Measurements from ENCODE around the gene PIGR.

The PIGR gene

DNA sequence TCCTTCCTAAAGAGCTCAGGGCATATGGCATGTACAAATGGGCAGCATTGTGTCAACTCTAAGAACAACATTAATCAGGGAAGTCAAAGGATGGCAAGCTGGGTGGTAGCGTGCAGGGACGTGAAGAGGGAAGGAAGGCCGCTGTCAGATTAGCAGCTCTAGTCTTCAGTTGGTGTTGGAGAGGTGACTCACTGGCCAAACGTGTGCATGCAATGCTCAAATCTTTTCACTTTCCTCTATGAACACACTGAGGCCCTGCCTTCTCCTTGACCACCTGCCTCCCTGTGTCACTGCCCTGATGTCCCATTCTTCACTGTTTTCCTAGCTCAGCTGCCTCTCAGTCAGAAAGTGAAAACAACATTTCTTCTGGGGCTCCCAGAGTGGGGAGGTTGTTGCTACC lies 5.9 kb upstream of the PIGR start:
- Histone ChIP-seq H3K79me2 (ENCODE audit: control insufficient read depth, insufficient read depth, low read length) (no peaks in the 10 kb centered on the region), H3K27ac (ENCODE audit: low read depth, low read length) (no peak overlapping the region), H3K4ac (ENCODE audit: low read depth, low read length) (no peak overlapping the region), H3K18ac (ENCODE audit: low read length) (no peak overlapping the region), H3K56ac (ENCODE audit: low read length) (no peak overlapping the region), H3K4me1 (ENCODE audit: control insufficient read depth, low read depth, low read length) (no peaks in the 10 kb centered on the region), H3K23ac (ENCODE audit: low read length) (no peak overlapping the region), H2AK5ac (ENCODE audit: low read length) (no peak overlapping the region), H2BK15ac (replicated peaks; ENCODE audit: low read depth) (no peak overlapping the region), H3K4me3 (ENCODE audit: low read length) (no peak overlapping the region), H3K27me3 (ENCODE audit: insufficient read depth, low read length, poor library complexity) (no peaks in the 10 kb centered on the region), H3K36me3 (ENCODE audit: control insufficient read depth, insufficient read depth, low read length) (no peaks in the 10 kb centered on the region), H3K4me2 (ENCODE audit: low read length) (no peak overlapping the region), H2BK5ac (ENCODE audit: low read length) (no peak overlapping the region), H3K79me1 (ENCODE audit: low read length) (no peaks in the 10 kb centered on the region), H4K5ac (ENCODE audit: low read length) (no peak overlapping the region), H3K9ac (ENCODE audit: low read length) (no peak overlapping the region), H4K8ac (ENCODE audit: low read depth, low read length) (no peak overlapping the region), H2BK120ac (ENCODE audit: low read depth, low read length) (no peak overlapping the region)
- WGBS (ENCODE audit: extremely low coverage, insufficient coverage, low lambda C conversion rate) = no CpG with 5 or more reads among the region's 4 CpGs
- no peak for DNase-seq

DNA sequence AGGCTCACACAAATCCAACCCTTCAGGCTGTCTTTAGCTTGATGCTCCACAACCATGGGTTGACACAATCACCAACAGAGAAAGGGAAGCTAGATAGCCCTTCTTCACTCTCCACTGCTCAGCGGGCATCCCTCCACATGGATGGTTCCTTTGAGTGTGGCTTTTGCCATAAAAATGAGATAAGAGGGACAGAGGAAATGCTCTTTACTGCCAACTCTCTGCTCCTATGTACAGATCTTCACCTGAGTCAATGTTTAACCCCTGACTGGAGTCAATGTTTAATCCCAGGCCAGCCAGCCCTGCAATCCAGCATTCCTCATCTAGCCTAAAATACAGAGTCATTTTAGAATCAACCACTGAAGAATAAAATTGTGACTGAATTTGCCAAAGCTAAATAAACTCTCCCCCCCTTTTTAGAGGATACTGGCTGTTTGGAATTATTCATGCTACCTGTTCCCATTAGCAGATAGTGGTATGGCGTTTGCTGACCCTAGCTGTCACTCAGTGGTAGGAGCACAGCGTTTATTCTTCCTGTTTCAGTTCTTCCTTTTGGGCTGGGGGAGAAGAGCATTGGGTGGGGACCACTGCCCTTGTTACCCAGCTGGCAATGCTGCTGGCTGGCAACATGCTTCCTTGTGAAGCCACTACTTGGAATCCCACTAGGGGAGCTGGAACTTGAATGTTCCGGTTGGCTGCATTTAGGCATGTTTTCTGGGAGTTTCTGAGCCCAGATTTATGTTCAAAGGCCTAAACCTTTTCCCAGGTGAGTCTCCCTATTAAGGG lies 5.2 kb upstream of the PIGR start:
- H3K4me2 ChIP-seq (ENCODE audit: low read length) = no peak overlapping the region
- H3K27ac ChIP-seq (ENCODE audit: low read depth, low read length) = no peak overlapping the region
- no peaks in the 10 kb centered on the region for H3K4me1 ChIP-seq (ENCODE audit: control insufficient read depth, low read depth, low read length)
- H3K4ac ChIP-seq (ENCODE audit: low read depth, low read length) = no peak overlapping the region
- H2BK120ac ChIP-seq (ENCODE audit: low read depth, low read length) = no peak overlapping the region
- no CpG with 5 or more reads among the region's 4 CpGs for WGBS (ENCODE audit: extremely low coverage, insufficient coverage, low lambda C conversion rate)
- H2AK5ac ChIP-seq (ENCODE audit: low read length) = no peak overlapping the region
- no peak for DNase-seq
- no peak overlapping the region for H2BK15ac ChIP-seq (replicated peaks; ENCODE audit: low read depth)
- no peaks in the 10 kb centered on the region for H3K79me2 ChIP-seq (ENCODE audit: control insufficient read depth, insufficient read depth, low read length)
- H3K56ac ChIP-seq (ENCODE audit: low read length) = no peak overlapping the region
- no peak overlapping the region for H2BK5ac ChIP-seq (ENCODE audit: low read length)
- no peaks in the 10 kb centered on the region for H3K36me3 ChIP-seq (ENCODE audit: control insufficient read depth, insufficient read depth, low read length)
- H4K5ac ChIP-seq (ENCODE audit: low read length) = no peak overlapping the region
- no peaks in the 10 kb centered on the region for H3K27me3 ChIP-seq (ENCODE audit: insufficient read depth, low read length, poor library complexity)
- no peak overlapping the region for H3K9ac ChIP-seq (ENCODE audit: low read length)
- no peak overlapping the region for H3K4me3 ChIP-seq (ENCODE audit: low read length)
- H3K79me1 ChIP-seq (ENCODE audit: low read length) = no peaks in the 10 kb centered on the region
- no peak overlapping the region for H3K18ac ChIP-seq (ENCODE audit: low read length)
- no peak overlapping the region for H3K23ac ChIP-seq (ENCODE audit: low read length)
- no peak overlapping the region for H4K8ac ChIP-seq (ENCODE audit: low read depth, low read length)

GRCh38 chr1:206949641-206950040 lies 3.4 kb upstream of the PIGR start:
- Histone ChIP-seq H3K27ac (ENCODE audit: low read depth, low read length) (no peak overlapping the region), H2BK15ac (replicated peaks; ENCODE audit: low read depth) (no peak overlapping the region), H3K4ac (ENCODE audit: low read depth, low read length) (no peak overlapping the region), H3K27me3 (ENCODE audit: insufficient read depth, low read length, poor library complexity) (no peaks in the 10 kb centered on the region), H3K79me2 (ENCODE audit: control insufficient read depth, insufficient read depth, low read length) (no peaks in the 10 kb centered on the region), H3K4me1 (ENCODE audit: control insufficient read depth, low read depth, low read length) (no peaks in the 10 kb centered on the region), H3K4me2 (ENCODE audit: low read length) (no peak overlapping the region), H3K18ac (ENCODE audit: low read length) (no peak overlapping the region), H3K9ac (ENCODE audit: low read length) (no peak overlapping the region), H3K23ac (ENCODE audit: low read length) (no peak overlapping the region), H3K4me3 (ENCODE audit: low read length) (no peak overlapping the region), H4K8ac (ENCODE audit: low read depth, low read length) (no peak overlapping the region), H2BK120ac (ENCODE audit: low read depth, low read length) (no peak overlapping the region), H2BK5ac (ENCODE audit: low read length) (no peak overlapping the region), H4K5ac (ENCODE audit: low read length) (no peak overlapping the region), H3K36me3 (ENCODE audit: control insufficient read depth, insufficient read depth, low read length) (no peaks in the 10 kb centered on the region), H2AK5ac (ENCODE audit: low read length) (no peak overlapping the region), H3K79me1 (ENCODE audit: low read length) (no peaks in the 10 kb centered on the region), H3K56ac (ENCODE audit: low read length) (no peak overlapping the region)
- DNase-seq = no peak
- WGBS (ENCODE audit: extremely low coverage, insufficient coverage, low lambda C conversion rate) = no CpG with 5 or more reads among the region's 5 CpGs

GRCh38 chr1:206949208-206949607 lies 2.9 kb upstream of the PIGR start:
- no peak overlapping the region for H2BK15ac ChIP-seq (replicated peaks; ENCODE audit: low read depth)
- no peak overlapping the region for H2BK5ac ChIP-seq (ENCODE audit: low read length)
- H4K8ac ChIP-seq (ENCODE audit: low read depth, low read length) = no peak overlapping the region
- H3K27ac ChIP-seq (ENCODE audit: low read depth, low read length) = no peak overlapping the region
- no CpG with 5 or more reads among the region's 4 CpGs for WGBS (ENCODE audit: extremely low coverage, insufficient coverage, low lambda C conversion rate)
- no peaks in the 10 kb centered on the region for H3K79me2 ChIP-seq (ENCODE audit: control insufficient read depth, insufficient read depth, low read length)
- H3K23ac ChIP-seq (ENCODE audit: low read length) = no peak overlapping the region
- no peak overlapping the region for H2BK120ac ChIP-seq (ENCODE audit: low read depth, low read length)
- H3K9ac ChIP-seq (ENCODE audit: low read length) = no peak overlapping the region
- no peak for DNase-seq
- H3K56ac ChIP-seq (ENCODE audit: low read length) = no peak overlapping the region
- no peak overlapping the region for H3K4ac ChIP-seq (ENCODE audit: low read depth, low read length)
- no peak overlapping the region for H3K4me2 ChIP-seq (ENCODE audit: low read length)
- H3K18ac ChIP-seq (ENCODE audit: low read length) = no peak overlapping the region
- no peak overlapping the region for H4K5ac ChIP-seq (ENCODE audit: low read length)
- H2AK5ac ChIP-seq (ENCODE audit: low read length) = no peak overlapping the region
- H3K36me3 ChIP-seq (ENCODE audit: control insufficient read depth, insufficient read depth, low read length) = no peaks in the 10 kb centered on the region
- H3K4me1 ChIP-seq (ENCODE audit: control insufficient read depth, low read depth, low read length) = no peaks in the 10 kb centered on the region
- no peaks in the 10 kb centered on the region for H3K27me3 ChIP-seq (ENCODE audit: insufficient read depth, low read length, poor library complexity)
- no peaks in the 10 kb centered on the region for H3K79me1 ChIP-seq (ENCODE audit: low read length)
- no peak overlapping the region for H3K4me3 ChIP-seq (ENCODE audit: low read length)

GRCh38 chr1:206947255-206947654 lies 989 bp upstream of the PIGR start:
- no peak overlapping the region for H2BK5ac ChIP-seq (ENCODE audit: low read length)
- H3K79me2 ChIP-seq (ENCODE audit: control insufficient read depth, insufficient read depth, low read length) = no peaks in the 10 kb centered on the region
- no peak overlapping the region for H2BK15ac ChIP-seq (replicated peaks; ENCODE audit: low read depth)
- H4K5ac ChIP-seq (ENCODE audit: low read length) = no peak overlapping the region
- no peaks in the 10 kb centered on the region for H3K27me3 ChIP-seq (ENCODE audit: insufficient read depth, low read length, poor library complexity)
- no peak overlapping the region for H3K4me3 ChIP-seq (ENCODE audit: low read length)
- no peak overlapping the region for H3K18ac ChIP-seq (ENCODE audit: low read length)
- no peaks in the 10 kb centered on the region for H3K36me3 ChIP-seq (ENCODE audit: control insufficient read depth, insufficient read depth, low read length)
- no peak overlapping the region for H3K4me2 ChIP-seq (ENCODE audit: low read length)
- no peak overlapping the region for H2BK120ac ChIP-seq (ENCODE audit: low read depth, low read length)
- H3K56ac ChIP-seq (ENCODE audit: low read length) = no peak overlapping the region
- H4K8ac ChIP-seq (ENCODE audit: low read depth, low read length) = no peak overlapping the region
- no peaks in the 10 kb centered on the region for H3K79me1 ChIP-seq (ENCODE audit: low read length)
- H3K23ac ChIP-seq (ENCODE audit: low read length) = no peak overlapping the region
- WGBS (ENCODE audit: extremely low coverage, insufficient coverage, low lambda C conversion rate) = no CpG with 5 or more reads among the region's 3 CpGs
- no peak overlapping the region for H3K27ac ChIP-seq (ENCODE audit: low read depth, low read length)
- no peak overlapping the region for H2AK5ac ChIP-seq (ENCODE audit: low read length)
- DNase-seq = no peak
- no peak overlapping the region for H3K4ac ChIP-seq (ENCODE audit: low read depth, low read length)
- no peak overlapping the region for H3K9ac ChIP-seq (ENCODE audit: low read length)
- no peaks in the 10 kb centered on the region for H3K4me1 ChIP-seq (ENCODE audit: control insufficient read depth, low read depth, low read length)

GRCh38 chr1:206945779-206946178 lies 487 bp downstream of the PIGR start:
- DNase-seq = no peak
- H3K27me3 ChIP-seq (ENCODE audit: insufficient read depth, low read length, poor library complexity) = no peaks in the 10 kb centered on the region
- no peaks in the 10 kb centered on the region for H3K79me1 ChIP-seq (ENCODE audit: low read length)
- H3K9ac ChIP-seq (ENCODE audit: low read length) = no peak overlapping the region
- H4K8ac ChIP-seq (ENCODE audit: low read depth, low read length) = no peak overlapping the region
- H3K36me3 ChIP-seq (ENCODE audit: control insufficient read depth, insufficient read depth, low read length) = no peaks in the 10 kb centered on the region
- no peak overlapping the region for H3K56ac ChIP-seq (ENCODE audit: low read length)
- no peaks in the 10 kb centered on the region for H3K79me2 ChIP-seq (ENCODE audit: control insufficient read depth, insufficient read depth, low read length)
- H2BK120ac ChIP-seq (ENCODE audit: low read depth, low read length) = no peak overlapping the region
- no peak overlapping the region for H3K4ac ChIP-seq (ENCODE audit: low read depth, low read length)
- no peak overlapping the region for H3K27ac ChIP-seq (ENCODE audit: low read depth, low read length)
- no peak overlapping the region for H4K5ac ChIP-seq (ENCODE audit: low read length)
- no peaks in the 10 kb centered on the region for H3K4me1 ChIP-seq (ENCODE audit: control insufficient read depth, low read depth, low read length)
- H3K18ac ChIP-seq (ENCODE audit: low read length) = no peak overlapping the region
- no peak overlapping the region for H3K4me3 ChIP-seq (ENCODE audit: low read length)
- H2BK5ac ChIP-seq (ENCODE audit: low read length) = no peak overlapping the region
- H2BK15ac ChIP-seq (replicated peaks; ENCODE audit: low read depth) = no peak overlapping the region
- H2AK5ac ChIP-seq (ENCODE audit: low read length) = no peak overlapping the region
- WGBS (ENCODE audit: extremely low coverage, insufficient coverage, low lambda C conversion rate) = no CpG with 5 or more reads among the region's 4 CpGs
- H3K4me2 ChIP-seq (ENCODE audit: low read length) = no peak overlapping the region
- no peak overlapping the region for H3K23ac ChIP-seq (ENCODE audit: low read length)
